Measurements from ENCODE around the gene GABRR1.

Gene GABRR1

GRCh38 chr6:89204096-89204495 is 13.1 kb downstream of the GABRR1 start:
- no peak overlapping the region for H3K4me3 ChIP-seq (ENCODE audit: low read depth, low read length)
- no peak overlapping the region for H3K27ac ChIP-seq
- DNase-seq: no peak
- no peak for TF ChIP-seq CTCF (IDR thresholded peaks at IDR 0.05; ENCODE audit: low read depth, low read length)
- H3K27me3 ChIP-seq (ENCODE audit: insufficient read depth, low read depth, severe bottlenecking): no peaks in the 10 kb centered on the region
- H3K9me3 ChIP-seq (ENCODE audit: severe bottlenecking): no peaks in the 10 kb centered on the region
- H3K36me3 ChIP-seq: no peaks in the 10 kb centered on the region

- no peak for DNase-seq
- TF ChIP-seq CTCF (IDR thresholded peaks at IDR 0.05; ENCODE audit: low read depth, low read length): no peak
- Histone ChIP-seq H3K27ac (no peak overlapping the region), H3K27me3 (ENCODE audit: insufficient read depth, low read depth, severe bottlenecking) (no peaks in the 10 kb centered on the region), H3K4me3 (ENCODE audit: low read depth, low read length) (no peak overlapping the region), H3K36me3 (no peaks in the 10 kb centered on the region), H3K9me3 (ENCODE audit: severe bottlenecking) (no peaks in the 10 kb centered on the region)
Measured at GRCh38 chr6:89200706-89201215, 16.4 kb downstream of the GABRR1 start.

GRCh38 chr6:89199579-89199978 is 17.6 kb downstream of the GABRR1 start:
- Histone ChIP-seq H3K4me3 (ENCODE audit: low read depth, low read length) (no peak overlapping the region), H3K9me3 (ENCODE audit: severe bottlenecking) (peaks cover 5% of the 10 kb centered on the region), H3K36me3 (no peaks in the 10 kb centered on the region), H3K27ac (no peak overlapping the region), H3K27me3 (ENCODE audit: insufficient read depth, low read depth, severe bottlenecking) (no peaks in the 10 kb centered on the region)
- DNase-seq: no peak
- no peak for TF ChIP-seq CTCF (IDR thresholded peaks at IDR 0.05; ENCODE audit: low read depth, low read length)

- no peak overlapping the region for H3K27ac ChIP-seq
- no peak for TF ChIP-seq CTCF (IDR thresholded peaks at IDR 0.05; ENCODE audit: low read depth, low read length)
- no peaks in the 10 kb centered on the region for H3K36me3 ChIP-seq
- no peaks in the 10 kb centered on the region for H3K27me3 ChIP-seq (ENCODE audit: insufficient read depth, low read depth, severe bottlenecking)
- H3K4me3 ChIP-seq (ENCODE audit: low read depth, low read length): no peak overlapping the region
- DNase-seq: no peak
- H3K9me3 ChIP-seq (ENCODE audit: severe bottlenecking): peaks cover 6% of the 10 kb centered on the region
Measured at GRCh38 chr6:89198235-89198634, 18.9 kb downstream of the GABRR1 start.

GRCh38 chr6:89197141-89197540 is 20.0 kb downstream of the GABRR1 start:
- no peak overlapping the region for H3K4me3 ChIP-seq (ENCODE audit: low read depth, low read length)
- DNase-seq: no peak
- H3K27me3 ChIP-seq (ENCODE audit: insufficient read depth, low read depth, severe bottlenecking): no peaks in the 10 kb centered on the region
- H3K27ac ChIP-seq: no peak overlapping the region
- TF ChIP-seq CTCF (IDR thresholded peaks at IDR 0.05; ENCODE audit: low read depth, low read length): no peak
- H3K9me3 ChIP-seq (ENCODE audit: severe bottlenecking): peaks cover 6% of the 10 kb centered on the region
- H3K36me3 ChIP-seq: no peaks in the 10 kb centered on the region

GRCh38 chr6:89194559-89194958 is 22.6 kb downstream of the GABRR1 start:
- Histone ChIP-seq H3K27me3 (ENCODE audit: insufficient read depth, low read depth, severe bottlenecking) (no peaks in the 10 kb centered on the region), H3K4me3 (ENCODE audit: low read depth, low read length) (no peak overlapping the region), H3K36me3 (no peaks in the 10 kb centered on the region), H3K27ac (no peak overlapping the region), H3K9me3 (ENCODE audit: severe bottlenecking) (peaks cover 6% of the 10 kb centered on the region)
- DNase-seq: no peak
- TF ChIP-seq CTCF (IDR thresholded peaks at IDR 0.05; ENCODE audit: low read depth, low read length): no peak
